HG03095 (cell line): Measurements from ENCODE around the gene MTA2.
"Not testable (repeated sequence)": the region's sequence is repeated elsewhere in the genome, so short reads cannot be mapped to it uniquely, and the experiment has no call there.

Source experiments
- ATAC-seq: cut with Tn5 transposase; IDR thresholded peaks from one replicate; pipeline ENCODE4 v1.9.1; 2021; ENCODE audit warnings: moderate library complexity; ENCODE audit not compliant: unreplicated experiment

Gene MTA2

GRCh38 chr11:62567018-62567633, 34.5 kb downstream of the MTA2 start:
- no peak for ATAC-seq

- ATAC-seq, result no peak
Measured at GRCh38 chr11:62566247-62566646, 35.4 kb downstream of the MTA2 start.

- no peak for ATAC-seq
Measured at GRCh38 chr11:62565100-62565802, 36.4 kb downstream of the MTA2 start.

GRCh38 chr11:62561677-62562230, 39.9 kb downstream of the MTA2 start:
- ATAC-seq, result not testable (repeated sequence)

DNA sequence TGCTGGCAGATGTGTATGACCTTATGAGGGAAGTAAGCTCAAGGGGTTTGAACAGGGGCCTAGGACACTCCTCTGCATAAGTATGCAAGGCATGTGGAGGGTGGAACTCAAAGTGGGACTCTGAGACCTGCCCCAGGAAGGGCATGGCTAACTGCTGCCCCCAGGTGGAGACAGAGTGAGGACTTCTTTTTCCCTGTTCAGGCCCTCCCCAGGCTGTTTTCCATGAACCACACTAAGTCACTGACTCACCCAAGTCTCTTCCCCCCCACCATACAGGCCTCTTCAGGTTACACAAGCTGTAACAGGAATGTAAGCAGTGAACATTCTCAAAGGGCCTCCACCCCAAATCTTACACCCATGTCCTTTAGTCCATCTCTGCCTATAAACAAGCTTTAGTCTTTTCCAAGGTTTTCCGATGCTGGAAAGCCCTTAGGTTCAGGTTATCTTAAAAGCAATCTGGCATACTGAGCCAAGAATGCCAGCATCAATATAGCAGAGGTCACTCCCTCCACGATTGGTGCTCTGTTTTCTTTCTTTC, 41.0 kb downstream of the MTA2 start:
- ATAC-seq, result no peak

- ATAC-seq, result not testable (repeated sequence)
Measured at GRCh38 chr11:62559626-62560025, 42.0 kb downstream of the MTA2 start.

GRCh38 chr11:62559204-62559603, 42.5 kb downstream of the MTA2 start:
- ATAC-seq, result no peak

GRCh38 chr11:62558669-62559068, 43.0 kb downstream of the MTA2 start:
- no peak for ATAC-seq

GRCh38 chr11:62556875-62557631, 44.6 kb downstream of the MTA2 start:
- peak; percentile 35 for ATAC-seq

DNA sequence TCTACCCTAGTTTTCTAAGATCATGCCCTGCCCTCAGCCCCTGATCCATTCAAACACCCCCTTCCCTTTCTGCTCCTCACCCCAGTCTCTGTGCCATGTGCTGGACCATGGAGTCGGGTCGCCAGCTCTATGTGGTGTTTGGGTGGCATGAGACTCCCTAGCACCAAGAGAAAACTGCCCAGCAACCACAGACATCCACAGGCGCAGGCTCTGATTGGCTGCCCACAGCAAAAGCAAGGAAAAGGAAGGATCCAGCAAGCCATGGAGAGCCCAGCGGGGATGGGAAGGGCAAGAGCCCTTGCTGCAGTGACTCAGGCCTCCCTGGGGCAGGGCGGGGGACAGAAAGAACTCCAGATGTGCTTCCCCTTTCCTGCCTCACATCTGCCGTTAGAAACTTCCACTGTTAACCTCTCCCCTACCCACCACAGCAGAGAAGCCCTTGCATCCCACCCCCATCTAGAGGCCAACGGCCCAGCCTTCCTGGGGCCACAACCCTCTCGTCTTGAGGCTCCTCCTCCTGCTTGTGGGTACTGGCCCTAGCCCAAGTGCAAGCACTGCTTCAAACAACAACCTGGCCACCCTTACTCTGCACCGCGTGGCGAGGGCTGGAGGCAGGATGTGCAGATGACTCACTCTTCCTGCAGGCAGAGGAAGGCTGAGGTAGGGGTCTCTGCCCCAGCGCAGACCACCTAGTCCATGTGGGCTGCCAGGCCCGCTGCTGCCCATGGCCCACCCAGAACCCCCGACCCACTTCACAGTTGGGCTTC, 45.4 kb downstream of the MTA2 start:
- peak; percentile 30 for ATAC-seq

GRCh38 chr11:62555464-62556107, 46.1 kb downstream of the MTA2 start:
- peak; percentile 27 for ATAC-seq

GRCh38 chr11:62554387-62555167, 47.1 kb downstream of the MTA2 start:
- ATAC-seq, result no peak

DNA sequence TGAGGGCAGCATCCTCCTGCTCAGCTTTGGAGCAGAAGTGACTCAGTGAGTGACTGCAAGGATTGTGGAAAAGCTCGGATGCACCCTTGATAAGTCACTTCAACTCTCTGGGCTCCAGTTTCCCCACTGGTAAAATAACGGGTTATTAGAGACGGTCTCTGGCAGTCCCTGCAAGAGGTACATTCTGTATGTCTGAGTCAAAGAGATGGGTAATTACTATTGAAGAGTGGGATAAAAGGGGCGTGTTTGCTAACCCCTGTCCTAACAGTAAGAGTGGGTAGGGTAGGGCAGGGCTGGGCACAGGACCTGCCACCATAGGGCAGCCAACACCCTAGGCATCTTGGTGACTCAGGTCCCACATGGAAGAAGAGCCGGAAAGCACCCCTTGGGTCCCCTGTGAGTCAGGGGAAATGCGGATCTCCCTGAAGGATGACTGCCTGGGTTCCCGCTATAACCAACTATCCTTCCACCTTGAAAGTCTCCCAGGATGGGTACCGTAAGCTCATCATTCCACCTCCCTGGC, 47.8 kb downstream of the MTA2 start:
- no peak for ATAC-seq

DNA sequence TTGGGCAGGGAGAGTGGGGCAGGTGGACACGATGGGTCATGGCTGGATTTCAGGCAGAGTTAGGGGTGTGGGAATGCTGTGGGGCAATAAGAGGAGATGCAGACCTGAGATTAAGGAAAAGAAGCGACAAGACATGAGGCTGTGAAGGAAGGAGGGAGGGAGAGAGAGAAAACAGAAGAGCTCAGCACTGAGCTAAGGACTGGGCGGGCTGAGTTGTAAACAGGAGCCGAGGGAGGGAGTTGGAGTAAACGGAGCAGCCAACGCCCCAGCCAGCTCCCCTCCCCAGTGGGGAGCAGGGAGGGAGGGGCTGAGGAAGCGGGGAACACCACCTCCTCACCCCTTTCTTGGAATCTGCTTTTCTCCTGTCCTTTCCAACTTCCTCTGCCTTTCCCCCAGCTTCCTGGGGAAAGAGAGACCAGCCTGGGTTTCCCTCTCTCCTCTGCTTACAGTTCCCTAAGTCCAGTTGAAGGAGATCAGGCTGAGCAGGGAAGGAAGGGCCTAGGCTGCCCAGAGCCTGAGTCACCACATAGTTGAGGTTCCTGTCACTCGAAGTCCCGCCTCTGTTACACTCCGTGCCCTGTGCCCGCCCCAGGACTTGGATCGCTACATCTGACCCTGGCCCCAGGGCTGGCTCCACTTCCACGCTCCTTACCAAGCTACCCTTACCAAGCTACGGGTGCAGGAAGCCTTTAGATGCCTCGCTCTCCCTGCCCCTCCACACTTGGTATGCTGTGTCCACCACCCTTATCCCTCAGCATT, 48.4 kb downstream of the MTA2 start:
- ATAC-seq, result no peak

- no peak for ATAC-seq
Measured at GRCh38 chr11:62552485-62553079, 49.1 kb downstream of the MTA2 start.

DNA sequence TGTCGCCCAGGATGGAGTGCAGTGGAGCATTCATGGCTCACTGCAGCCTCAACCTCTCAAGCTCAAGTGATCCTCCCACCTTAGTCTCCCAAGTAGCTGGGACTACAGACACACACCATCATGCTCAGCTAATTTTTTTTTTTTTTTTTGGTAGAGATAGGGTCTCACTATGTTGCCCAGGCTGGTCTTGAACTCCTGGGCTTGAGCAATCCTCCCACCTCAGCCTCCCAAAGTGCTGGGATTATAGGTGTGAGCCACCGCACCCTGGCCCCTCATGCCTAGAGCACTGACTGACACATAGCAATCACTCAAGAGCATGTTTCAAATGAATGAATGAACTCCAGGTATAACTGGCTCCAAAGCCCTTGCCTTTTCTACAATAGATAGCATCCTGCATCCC, 51.2 kb downstream of the MTA2 start:
- ATAC-seq, result not testable (repeated sequence)

DNA sequence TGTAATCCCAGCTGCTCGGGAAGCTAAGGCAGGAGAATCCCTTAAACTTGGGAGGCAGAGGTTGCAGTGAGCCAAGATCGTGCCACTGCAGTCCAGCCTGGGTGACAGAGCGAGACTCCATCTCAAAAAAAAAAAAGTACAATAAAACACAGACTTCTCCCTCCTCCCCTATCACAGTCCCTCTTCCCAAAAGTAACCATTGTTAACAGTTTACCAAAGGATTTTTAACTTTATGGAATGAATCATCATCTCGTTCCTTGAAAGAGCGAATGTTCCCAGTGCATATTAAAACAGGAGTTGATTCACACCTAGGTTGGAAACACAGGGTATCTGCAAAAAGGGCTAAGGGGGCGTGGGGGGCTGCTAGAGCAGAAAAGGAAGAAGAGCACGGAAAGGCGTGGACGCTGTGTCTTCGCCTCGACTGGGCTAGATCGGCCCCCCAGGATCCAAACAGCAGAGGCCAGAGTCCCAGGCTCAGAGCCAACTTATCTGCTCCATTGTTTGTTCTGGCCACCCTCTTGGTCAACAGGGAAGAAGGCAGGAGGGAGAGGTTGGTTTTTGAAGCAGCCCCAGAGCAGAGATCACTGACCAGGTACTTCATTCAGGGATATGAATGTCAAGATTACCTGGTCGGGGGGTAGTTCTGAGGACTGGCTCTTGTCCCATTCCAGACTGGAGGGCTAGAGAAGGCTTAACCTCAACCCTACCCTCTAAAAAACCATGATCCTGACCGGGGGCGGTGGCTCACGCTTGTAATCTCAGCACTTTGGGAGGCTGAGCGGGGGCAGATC, 52.9 kb downstream of the MTA2 start:
- ATAC-seq, result no peak
